ENCODE measurements around the gene TBC1D21. TPM values are rescaled to one million over a fixed set of nuclear protein-coding genes. Genes with fewer than 3 reads are reported as not detected.
A peak's percentile ranks its signal among the peaks of the same experiment; 100 is the strongest.

The TBC1D21 gene
- total RNA-seq (2011; cell fraction: chromatin; rRNA removed; ENCODE audit: low replicate concordance), result not detected in 2 replicates
- total RNA-seq (2011; cell fraction: nucleolus; rRNA removed), result not detected in 2 replicates
- not detected in 2 replicates for total RNA-seq (2011; cell fraction: nucleoplasm; rRNA removed)
- total RNA-seq (2014; rRNA removed) (not detected in 2 replicates), total RNA-seq (2014; rRNA removed; fragmentation: Illumina TruSeq; extraction: Trizol) (not detected in 2 replicates), total RNA-seq (2015; rRNA removed; fragmentation: Illumina TruSeq; extraction: Trizol) (not detected in 2 replicates), total RNA-seq (2021) (not detected in 2 replicates), polyA plus RNA-seq (2011; rRNA removed) (not detected in 2 replicates), polyA plus RNA-seq (2014; fragmentation: Illumina TruSeq; extraction: Trizol) (not detected in 2 replicates), polyA plus RNA-seq (2014; fragmentation: Nextera tagmentation; extraction: Ambion mirVana) (not detected), polyA plus RNA-seq (2014; rRNA removed) (not detected in 2 replicates), polyA minus RNA-seq (2011; rRNA and poly(A)+ RNA removed) (not detected in 2 replicates), Bru-seq, nascent RNA (not detected), BruChase-seq, experiment 1, labeled RNA remaining after a 2-hour chase (not detected), BruChase-seq, experiment 2, labeled RNA remaining after a 6-hour chase (not detected)
- not detected in 2 replicates for polyA plus RNA-seq (2011; cell fraction: cytosol; rRNA removed)
- not detected in 2 replicates for polyA plus RNA-seq (2011; cell fraction: nucleus; rRNA removed)
- not detected in 2 replicates for polyA plus RNA-seq (2012)
- not detected in 2 replicates for polyA minus RNA-seq (2011; cell fraction: cytosol; rRNA and poly(A)+ RNA removed)
- not detected in 2 replicates for polyA minus RNA-seq (2011; cell fraction: nucleus; rRNA and poly(A)+ RNA removed)
- long read RNA-seq, experiment 1, result 0 reads
- long read RNA-seq, experiment 2, result 0 reads
- long read RNA-seq, experiment 3, result 0 reads

DNA sequence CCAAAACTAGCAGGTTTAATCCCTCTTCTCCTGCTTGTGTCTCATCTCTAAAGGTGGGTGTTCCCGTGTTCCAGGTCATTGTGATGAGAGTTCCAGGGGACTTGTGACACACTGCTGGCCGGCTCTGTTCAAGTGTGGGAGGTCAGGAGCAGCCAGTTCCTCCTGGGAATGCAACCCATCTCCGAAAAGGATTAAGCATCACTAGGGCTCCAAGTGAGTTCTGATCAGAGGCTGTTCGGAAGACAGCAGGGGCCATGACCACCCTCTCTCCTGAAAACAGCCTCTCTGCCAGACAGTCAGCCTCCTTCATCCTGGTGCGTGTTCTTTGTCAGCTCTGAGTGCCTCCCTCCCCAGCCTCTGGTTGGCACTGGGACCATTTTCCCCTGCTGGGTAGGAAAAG is at the start of gene TBC1D21:
TBC1D21 (plus strand) TSS at position 109 of the 400 bp plus-strand sequence; CDS start at position 255, 146 bp downstream.
- in situ Hi-C loops (cut with MboI), result no loop called here
- H3K9me1 ChIP-seq (ENCODE audit: control insufficient read depth, insufficient read depth, low read length), result no peaks in the 10 kb centered on the region
- peaks cover 4 to 7% of the 10 kb centered on the region in 2 experiments; a peak in 3 of 5 replicates for H3K4me1 ChIP-seq (replicated peaks in 1 of 2; ENCODE audit: control insufficient read depth in 2 of 2, insufficient read depth in 2 of 2, low read length in 2 of 2)
- H3K27ac ChIP-seq (ENCODE audit: extremely low read depth, low read depth, low read length), result no peak within 1 kb of the TSS
- H3K27me3 ChIP-seq (ENCODE audit: control insufficient read depth in 2 of 2, insufficient read depth in 2 of 2, low read length in 2 of 2), result peaks cover 2 to 7% of the 10 kb centered on the region in 2 experiments; a peak in 3 of 5 replicates
- intact Hi-C loops (cut with micrococcal nuclease), result no loop called here
- WGBS (ENCODE audit: insufficient coverage, low coverage, missing lambda C conversion rate), result 0% methylated on average over 5 of the region's 5 CpGs
- no peak for FAIRE-seq
- H2AFZ ChIP-seq (ENCODE audit: low read depth, low read length), result no peak within 1 kb of the TSS
- H3K4me2 ChIP-seq (ENCODE audit: insufficient read depth, low read length), result no peak within 1 kb of the TSS
- TF ChIP-seq, protein P1, sequence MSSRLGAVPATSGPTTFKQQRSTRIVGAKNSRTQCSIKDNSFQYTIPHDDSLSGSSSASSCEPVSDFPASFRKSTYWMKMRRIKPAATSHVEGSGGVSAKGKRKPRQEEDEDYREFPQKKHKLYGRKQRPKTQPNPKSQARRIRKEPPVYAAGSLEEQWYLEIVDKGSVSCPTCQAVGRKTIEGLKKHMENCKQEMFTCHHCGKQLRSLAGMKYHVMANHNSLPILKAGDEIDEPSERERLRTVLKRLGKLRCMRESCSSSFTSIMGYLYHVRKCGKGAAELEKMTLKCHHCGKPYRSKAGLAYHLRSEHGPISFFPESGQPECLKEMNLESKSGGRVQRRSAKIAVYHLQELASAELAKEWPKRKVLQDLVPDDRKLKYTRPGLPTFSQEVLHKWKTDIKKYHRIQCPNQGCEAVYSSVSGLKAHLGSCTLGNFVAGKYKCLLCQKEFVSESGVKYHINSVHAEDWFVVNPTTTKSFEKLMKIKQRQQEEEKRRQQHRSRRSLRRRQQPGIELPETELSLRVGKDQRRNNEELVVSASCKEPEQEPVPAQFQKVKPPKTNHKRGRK (tag; IDR thresholded peaks at IDR 0.05), result peak; percentile 50; the same call in 1 of the 2 replicates
- TF ChIP-seq ZNF121 (CRISPR knock-in tag; conservative IDR thresholded peaks at IDR 0.05) (no peak), SLC30A9 (CRISPR knock-in tag; IDR thresholded peaks at IDR 0.05) (no peak), JUND (IDR thresholded peaks at IDR 0.05; ENCODE audit: borderline replicate concordance, low read depth, low read length) (no peak), JUND (tag; IDR thresholded peaks at IDR 0.05; ENCODE audit: borderline replicate concordance, low read depth, low read length) (no peak), STAG1 (CRISPR knock-in tag; IDR thresholded peaks at IDR 0.05; ENCODE audit: borderline replicate concordance) (no peak)
- TF ChIP-seq, protein P2, sequence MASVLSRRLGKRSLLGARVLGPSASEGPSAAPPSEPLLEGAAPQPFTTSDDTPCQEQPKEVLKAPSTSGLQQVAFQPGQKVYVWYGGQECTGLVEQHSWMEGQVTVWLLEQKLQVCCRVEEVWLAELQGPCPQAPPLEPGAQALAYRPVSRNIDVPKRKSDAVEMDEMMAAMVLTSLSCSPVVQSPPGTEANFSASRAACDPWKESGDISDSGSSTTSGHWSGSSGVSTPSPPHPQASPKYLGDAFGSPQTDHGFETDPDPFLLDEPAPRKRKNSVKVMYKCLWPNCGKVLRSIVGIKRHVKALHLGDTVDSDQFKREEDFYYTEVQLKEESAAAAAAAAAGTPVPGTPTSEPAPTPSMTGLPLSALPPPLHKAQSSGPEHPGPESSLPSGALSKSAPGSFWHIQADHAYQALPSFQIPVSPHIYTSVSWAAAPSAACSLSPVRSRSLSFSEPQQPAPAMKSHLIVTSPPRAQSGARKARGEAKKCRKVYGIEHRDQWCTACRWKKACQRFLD (CRISPR knock-in tag; IDR thresholded peaks at IDR 0.05), result no peak
- no TSS peak for BruUV-seq (replicated peaks)
- H3K9me3 ChIP-seq (replicated peaks; ENCODE audit: control insufficient read depth, insufficient read depth, low read depth, low read length), result no peaks in the 10 kb centered on the region
- no peak for DNase-seq (ENCODE audit: extremely low read depth in 1 of 4, low spot score in 3 of 4)
- ChIA-PET POLR2A (interaction anchor here (0.7 to 1.2 kb wide), 2 partner anchors 13 to 36 kb away, joined by 3 read pairs; no protein-coding TSS in a partner anchor), CTCF (ENCODE audit: low intra/inter-chr PET ratio) (interaction anchor here (1.0 to 1.6 kb wide), 2 partner anchors 35 to 91 kb away, joined by 7 to 9 read pairs; no protein-coding TSS in a partner anchor)
- no peak within 1 kb of the TSS for H3K4me3 ChIP-seq
- H3K36me3 ChIP-seq (ENCODE audit: control insufficient read depth, insufficient read depth, low read length), result no peaks in the 10 kb centered on the region
- ATAC-seq, result no peak
- H3K9ac ChIP-seq (ENCODE audit: insufficient read depth in 1 of 2, low read depth in 2 of 2, low read length in 2 of 2), result no peak within 1 kb of the TSS
- no peaks in the 10 kb centered on the region for H3K79me2 ChIP-seq (ENCODE audit: control insufficient read depth, insufficient read depth, low read length)
- H4K20me1 ChIP-seq (replicated peaks; ENCODE audit: control insufficient read depth, insufficient read depth, low read length), result peaks cover 12% of the 10 kb centered on the region

Measured in K562 (cell line).